ENCODE results near the gene GPR89A.
"Not testable (repeated sequence)": the region's sequence is repeated elsewhere in the genome, so short reads cannot be mapped to it uniquely, and the experiment has no call there.

Gene GPR89A

DNA sequence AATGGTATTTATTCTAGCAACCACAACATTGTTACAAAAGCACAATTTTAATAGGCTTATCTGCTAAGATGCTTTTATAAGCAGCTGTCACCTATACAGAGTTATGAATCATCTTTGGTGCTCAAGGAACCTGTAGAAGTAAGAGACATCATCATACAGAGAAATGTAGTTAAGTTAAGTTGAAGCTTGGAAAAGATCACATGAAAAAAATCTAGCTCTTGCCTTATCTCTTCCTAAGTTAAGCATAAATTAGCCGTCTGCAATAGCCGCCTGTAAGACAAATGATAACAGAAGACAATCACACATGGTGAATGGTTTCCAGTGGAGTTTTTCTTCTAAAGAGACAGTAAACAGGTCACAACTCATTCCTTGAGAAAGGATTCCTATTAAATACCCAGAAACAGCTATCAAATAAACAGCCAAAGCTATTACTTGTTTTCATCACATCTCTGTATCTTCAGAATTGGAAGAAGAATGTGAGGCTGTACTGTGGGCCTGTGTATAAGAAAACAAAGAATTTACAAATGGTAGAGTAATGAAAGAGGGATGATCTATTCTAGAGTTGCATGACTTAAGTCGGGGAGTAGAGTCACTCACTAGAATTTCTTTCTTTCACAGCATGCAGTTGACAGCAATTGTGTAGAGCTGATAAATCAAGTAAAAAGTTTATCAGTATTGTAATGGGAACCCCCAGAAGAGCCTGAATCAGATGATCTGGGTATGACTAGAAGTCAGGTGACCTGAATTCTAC is 63.4 kb downstream of the GPR89A start:
- ATAC-seq, result not testable (repeated sequence)

GRCh38 chr1:145673217-145673616 is 65.4 kb downstream of the GPR89A start:
- ATAC-seq, result not testable (repeated sequence)

- not testable (repeated sequence) for ATAC-seq
These were observed 77.1 kb downstream of the GPR89A start for GRCh38 chr1:145684858-145685257.

DNA sequence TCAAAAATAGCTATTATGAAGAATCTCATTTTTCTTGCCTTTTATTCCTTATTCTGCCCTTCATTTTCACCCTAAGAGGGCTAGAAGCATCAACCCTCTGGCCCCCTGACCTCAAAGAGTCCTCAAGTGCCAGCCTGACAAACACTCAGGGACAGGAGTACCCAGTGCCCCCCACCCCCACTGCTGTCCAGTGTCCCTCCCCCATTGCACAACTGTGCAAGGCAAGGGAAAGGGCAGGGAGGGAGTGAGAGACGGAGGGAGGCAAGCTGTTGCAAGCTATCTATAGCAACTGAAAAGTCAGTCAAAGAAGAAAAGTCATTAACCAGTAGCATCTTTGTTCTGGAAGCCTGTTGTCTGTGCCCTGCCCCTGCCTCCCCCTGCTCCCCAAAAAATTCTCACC is 78.3 kb downstream of the GPR89A start:
- not testable (repeated sequence) for ATAC-seq

DNA sequence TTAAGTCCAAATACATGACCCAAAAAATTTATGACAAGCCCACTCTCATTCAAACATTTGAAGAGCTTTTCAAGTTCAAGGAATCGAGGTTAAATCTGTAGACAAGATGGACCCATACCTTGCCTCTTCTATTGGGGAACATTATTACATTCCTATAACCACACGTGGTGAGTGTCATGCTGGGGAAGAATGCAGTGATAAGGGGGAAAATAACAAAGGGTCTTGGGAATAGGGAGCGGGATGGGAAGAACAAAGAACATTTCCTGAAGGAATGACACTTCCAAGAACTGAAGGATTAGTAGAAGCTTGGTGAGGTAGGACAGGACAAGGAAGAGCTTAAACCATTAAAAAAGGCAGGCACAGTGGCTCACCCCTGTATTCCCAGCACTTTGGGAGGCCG is 80.5 kb downstream of the GPR89A start:
- TF ChIP-seq PATZ1 (CRISPR knock-in tag; IDR thresholded peaks at IDR 0.05; ENCODE audit: borderline replicate concordance) (no peak), RARB (CRISPR knock-in tag; IDR thresholded peaks at IDR 0.05) (no peak), OSR1 (CRISPR knock-in tag; IDR thresholded peaks at IDR 0.05) (no peak), CSDC2 (CRISPR knock-in tag; IDR thresholded peaks at IDR 0.05) (no peak), ESRRG (CRISPR knock-in tag; IDR thresholded peaks at IDR 0.05) (no peak), ZC3H10 (CRISPR knock-in tag; IDR thresholded peaks at IDR 0.05) (no peak), CREB5 (CRISPR knock-in tag; IDR thresholded peaks at IDR 0.05; ENCODE audit: low read depth) (no peak)

DNA sequence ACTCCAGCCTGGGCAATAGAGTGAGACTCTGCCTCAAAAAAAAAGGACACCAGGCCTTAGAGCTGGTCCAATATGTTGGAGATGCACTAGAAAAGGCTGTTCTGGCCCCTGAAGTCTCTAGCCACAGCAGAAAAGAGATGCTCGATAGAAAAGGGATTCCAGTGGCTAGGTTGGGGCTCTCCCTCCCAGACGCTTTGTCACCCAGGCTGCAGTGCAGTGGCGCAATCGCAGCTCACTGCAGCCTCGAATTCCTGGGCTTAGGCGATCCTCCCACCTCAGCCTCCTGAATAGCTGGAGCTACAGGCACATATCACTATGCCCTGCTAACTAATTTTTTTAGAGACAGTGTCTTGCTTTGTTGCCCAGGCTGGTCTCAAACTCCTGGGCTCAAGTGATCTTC is 81.1 kb downstream of the GPR89A start:
- TF ChIP-seq, protein P1, sequence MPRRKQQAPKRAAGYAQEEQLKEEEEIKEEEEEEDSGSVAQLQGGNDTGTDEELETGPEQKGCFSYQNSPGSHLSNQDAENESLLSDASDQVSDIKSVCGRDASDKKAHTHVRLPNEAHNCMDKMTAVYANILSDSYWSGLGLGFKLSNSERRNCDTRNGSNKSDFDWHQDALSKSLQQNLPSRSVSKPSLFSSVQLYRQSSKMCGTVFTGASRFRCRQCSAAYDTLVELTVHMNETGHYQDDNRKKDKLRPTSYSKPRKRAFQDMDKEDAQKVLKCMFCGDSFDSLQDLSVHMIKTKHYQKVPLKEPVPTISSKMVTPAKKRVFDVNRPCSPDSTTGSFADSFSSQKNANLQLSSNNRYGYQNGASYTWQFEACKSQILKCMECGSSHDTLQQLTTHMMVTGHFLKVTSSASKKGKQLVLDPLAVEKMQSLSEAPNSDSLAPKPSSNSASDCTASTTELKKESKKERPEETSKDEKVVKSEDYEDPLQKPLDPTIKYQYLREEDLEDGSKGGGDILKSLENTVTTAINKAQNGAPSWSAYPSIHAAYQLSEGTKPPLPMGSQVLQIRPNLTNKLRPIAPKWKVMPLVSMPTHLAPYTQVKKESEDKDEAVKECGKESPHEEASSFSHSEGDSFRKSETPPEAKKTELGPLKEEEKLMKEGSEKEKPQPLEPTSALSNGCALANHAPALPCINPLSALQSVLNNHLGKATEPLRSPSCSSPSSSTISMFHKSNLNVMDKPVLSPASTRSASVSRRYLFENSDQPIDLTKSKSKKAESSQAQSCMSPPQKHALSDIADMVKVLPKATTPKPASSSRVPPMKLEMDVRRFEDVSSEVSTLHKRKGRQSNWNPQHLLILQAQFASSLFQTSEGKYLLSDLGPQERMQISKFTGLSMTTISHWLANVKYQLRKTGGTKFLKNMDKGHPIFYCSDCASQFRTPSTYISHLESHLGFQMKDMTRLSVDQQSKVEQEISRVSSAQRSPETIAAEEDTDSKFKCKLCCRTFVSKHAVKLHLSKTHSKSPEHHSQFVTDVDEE (CRISPR knock-in tag; IDR thresholded peaks at IDR 0.05), result no peak
- no peak for TF ChIP-seq ZNF8 (CRISPR knock-in tag; IDR thresholded peaks at IDR 0.05)
- TF ChIP-seq, protein P2, sequence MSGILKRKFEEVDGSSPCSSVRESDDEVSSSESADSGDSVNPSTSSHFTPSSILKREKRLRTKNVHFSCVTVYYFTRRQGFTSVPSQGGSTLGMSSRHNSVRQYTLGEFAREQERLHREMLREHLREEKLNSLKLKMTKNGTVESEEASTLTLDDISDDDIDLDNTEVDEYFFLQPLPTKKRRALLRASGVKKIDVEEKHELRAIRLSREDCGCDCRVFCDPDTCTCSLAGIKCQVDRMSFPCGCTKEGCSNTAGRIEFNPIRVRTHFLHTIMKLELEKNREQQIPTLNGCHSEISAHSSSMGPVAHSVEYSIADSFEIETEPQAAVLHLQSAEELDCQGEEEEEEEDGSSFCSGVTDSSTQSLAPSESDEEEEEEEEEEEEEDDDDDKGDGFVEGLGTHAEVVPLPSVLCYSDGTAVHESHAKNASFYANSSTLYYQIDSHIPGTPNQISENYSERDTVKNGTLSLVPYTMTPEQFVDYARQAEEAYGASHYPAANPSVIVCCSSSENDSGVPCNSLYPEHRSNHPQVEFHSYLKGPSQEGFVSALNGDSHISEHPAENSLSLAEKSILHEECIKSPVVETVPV (CRISPR knock-in tag; IDR thresholded peaks at IDR 0.05), result no peak
- TF ChIP-seq PATZ1 (CRISPR knock-in tag; IDR thresholded peaks at IDR 0.05; ENCODE audit: borderline replicate concordance), result no peak
- no peak for TF ChIP-seq CSDC2 (CRISPR knock-in tag; IDR thresholded peaks at IDR 0.05)
- TF ChIP-seq, protein P3, sequence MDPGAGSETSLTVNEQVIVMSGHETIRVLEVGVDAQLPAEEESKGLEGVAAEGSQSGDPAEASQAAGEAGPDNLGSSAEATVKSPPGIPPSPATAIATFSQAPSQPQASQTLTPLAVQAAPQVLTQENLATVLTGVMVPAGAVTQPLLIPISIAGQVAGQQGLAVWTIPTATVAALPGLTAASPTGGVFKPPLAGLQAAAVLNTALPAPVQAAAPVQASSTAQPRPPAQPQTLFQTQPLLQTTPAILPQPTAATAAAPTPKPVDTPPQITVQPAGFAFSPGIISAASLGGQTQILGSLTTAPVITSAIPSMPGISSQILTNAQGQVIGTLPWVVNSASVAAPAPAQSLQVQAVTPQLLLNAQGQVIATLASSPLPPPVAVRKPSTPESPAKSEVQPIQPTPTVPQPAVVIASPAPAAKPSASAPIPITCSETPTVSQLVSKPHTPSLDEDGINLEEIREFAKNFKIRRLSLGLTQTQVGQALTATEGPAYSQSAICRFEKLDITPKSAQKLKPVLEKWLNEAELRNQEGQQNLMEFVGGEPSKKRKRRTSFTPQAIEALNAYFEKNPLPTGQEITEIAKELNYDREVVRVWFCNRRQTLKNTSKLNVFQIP (CRISPR knock-in tag; IDR thresholded peaks at IDR 0.05; ENCODE audit: borderline replicate concordance, low read depth), result no peak
- TF ChIP-seq TOX (CRISPR knock-in tag; IDR thresholded peaks at IDR 0.05; ENCODE audit: borderline replicate concordance), result no peak
- no peak for TF ChIP-seq ZFP30 (CRISPR knock-in tag; IDR thresholded peaks at IDR 0.05)
- no peak for TF ChIP-seq ARNTL (CRISPR knock-in tag; IDR thresholded peaks at IDR 0.05; ENCODE audit: borderline replicate concordance, low read depth)
- TF ChIP-seq ZNF70 (CRISPR knock-in tag; IDR thresholded peaks at IDR 0.05), result no peak
- TF ChIP-seq TCF4 (CRISPR knock-in tag; IDR thresholded peaks at IDR 0.05; ENCODE audit: borderline replicate concordance), result no peak
- no peak for TF ChIP-seq ESRRG (CRISPR knock-in tag; IDR thresholded peaks at IDR 0.05)
- no peak for ATAC-seq

More for the DNA sequence above, 80.5 kb downstream of the GPR89A start:
- ATAC-seq, result no peak

Measured in SK-N-SH treated with all-trans-retinoic acid at 6 μM for 48 hours (cell line).